HG03097 (cell line): ENCODE measurements around the gene COX19.

Experiments used
- ATAC-seq: cut with Tn5 transposase; IDR thresholded peaks from one replicate; pipeline ENCODE4 v1.9.1; 2021; ENCODE audit not compliant: unreplicated experiment, low FRiP score

Gene COX19

GRCh38 chr7:979886-980571, 4.7 kb upstream of the COX19 start:
- no peak for ATAC-seq

DNA sequence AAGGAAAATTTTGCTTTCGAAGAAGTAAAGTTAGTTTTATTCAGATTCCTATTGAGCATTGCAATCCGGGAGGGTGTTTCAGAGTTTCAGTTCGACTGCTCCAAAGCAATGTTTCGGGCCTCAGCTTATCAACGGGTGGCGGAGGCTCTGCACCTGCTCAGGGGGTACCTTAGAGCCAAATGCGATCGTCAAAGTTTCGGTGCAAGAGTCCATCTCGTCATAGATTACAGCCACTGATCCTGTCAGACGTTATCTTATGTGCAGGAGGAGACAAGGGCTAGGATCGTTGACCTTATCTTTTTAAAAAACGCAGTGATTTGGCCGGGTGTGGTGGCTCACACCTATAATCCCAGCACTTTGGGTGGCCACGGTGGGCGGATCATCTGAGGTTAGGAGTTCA, 3.8 kb upstream of the COX19 start:
- ATAC-seq: no peak

- ATAC-seq: no peak
Observed at GRCh38 chr7:978416-979091, 3.2 kb upstream of the COX19 start.

GRCh38 chr7:978049-978346, 2.6 kb upstream of the COX19 start:
- no peak for ATAC-seq

DNA sequence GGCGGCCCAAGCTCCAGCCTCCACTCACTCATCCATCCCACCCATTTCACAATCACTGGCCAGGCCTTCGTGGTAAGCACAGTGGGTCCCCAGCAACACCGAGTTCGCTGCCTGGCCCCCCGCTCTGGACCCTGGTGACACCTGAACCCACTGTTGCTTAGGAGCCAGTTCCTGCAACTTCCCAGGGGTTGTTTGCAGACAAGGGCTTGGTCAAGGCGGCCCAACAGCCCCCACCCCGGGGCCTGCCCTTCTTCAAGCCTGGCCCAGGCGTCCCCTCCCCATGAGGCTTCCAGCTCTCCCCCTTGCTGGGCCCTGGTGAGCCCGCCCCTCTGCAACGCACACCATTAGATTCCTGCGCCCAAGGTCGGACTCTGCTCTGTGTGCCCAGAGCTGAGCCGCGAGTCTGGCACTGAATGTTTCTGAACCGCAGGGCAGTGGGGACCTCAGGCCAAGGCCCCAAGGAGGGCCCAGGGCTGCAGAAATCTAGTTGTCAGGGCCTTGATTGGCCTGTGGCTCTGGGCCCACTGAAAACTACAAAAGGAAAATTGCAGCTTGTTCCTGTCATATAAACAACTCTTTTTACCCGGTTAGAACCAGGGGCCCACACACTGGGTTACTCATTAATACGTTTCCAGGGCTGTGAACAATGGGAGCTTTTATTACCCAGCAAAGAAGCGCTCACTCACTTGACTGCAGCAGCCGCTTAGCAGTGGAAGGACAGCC, 2.1 kb upstream of the COX19 start:
- peak; percentile 39 for ATAC-seq

GRCh38 chr7:976901-977325, 1.6 kb upstream of the COX19 start:
- no peak for ATAC-seq

DNA sequence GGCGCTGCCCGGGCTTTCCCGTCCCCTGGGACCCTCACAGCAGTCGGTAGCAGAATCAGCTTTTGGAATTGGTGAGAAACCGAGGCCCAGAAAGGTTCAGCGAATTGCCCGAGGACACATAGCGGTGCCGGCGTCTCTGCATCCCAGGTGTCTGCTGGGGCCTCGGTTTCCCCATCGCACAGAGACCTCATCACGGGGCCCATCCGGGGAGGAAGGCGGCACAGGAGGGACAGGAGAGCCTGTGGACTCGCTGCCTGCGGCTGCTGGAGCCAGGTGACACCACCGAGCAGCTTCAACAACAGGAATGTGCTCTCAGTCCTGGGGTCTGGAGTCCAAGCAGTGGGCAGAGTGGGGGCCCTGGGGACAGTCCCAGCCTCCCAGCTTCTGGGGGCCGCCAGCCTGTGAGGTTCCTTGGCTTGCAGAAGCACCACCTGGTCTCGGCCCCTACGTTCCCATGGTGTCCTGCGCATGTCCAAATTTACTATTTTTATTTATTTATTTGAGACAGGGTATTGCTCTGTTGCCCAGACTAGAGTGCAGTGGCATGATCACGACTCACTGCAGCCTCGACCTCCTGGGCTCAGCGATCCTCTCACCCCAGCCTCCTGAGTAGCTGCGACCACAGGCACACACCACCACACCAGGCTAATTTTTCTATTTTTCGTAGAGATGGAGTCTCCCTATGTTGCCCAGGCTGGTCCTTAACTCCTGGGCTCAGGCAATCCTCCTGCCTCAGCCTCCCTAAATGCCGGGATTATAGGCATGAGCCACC, 539 bp upstream of the COX19 start:
- no peak for ATAC-seq

DNA sequence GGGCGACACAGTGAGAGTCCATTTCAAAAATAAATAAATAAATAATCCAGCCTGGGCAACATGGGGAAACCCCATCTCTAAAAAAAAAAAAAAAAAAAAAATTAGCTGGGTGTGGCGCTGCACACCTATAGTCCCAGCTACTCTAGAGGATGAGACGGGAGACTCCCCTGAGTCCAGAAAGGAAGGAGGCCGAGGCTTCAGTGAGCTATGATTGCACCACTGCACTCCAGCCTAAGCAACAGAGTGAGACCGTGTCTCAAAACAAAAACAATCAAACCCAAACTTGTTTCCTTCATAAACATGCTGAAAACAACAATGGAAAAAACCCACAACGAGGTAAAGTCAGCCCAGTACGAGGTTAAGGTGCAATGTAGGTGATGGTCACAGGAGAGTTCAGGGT, 1.2 kb downstream of the COX19 start:
- ATAC-seq: no peak

DNA sequence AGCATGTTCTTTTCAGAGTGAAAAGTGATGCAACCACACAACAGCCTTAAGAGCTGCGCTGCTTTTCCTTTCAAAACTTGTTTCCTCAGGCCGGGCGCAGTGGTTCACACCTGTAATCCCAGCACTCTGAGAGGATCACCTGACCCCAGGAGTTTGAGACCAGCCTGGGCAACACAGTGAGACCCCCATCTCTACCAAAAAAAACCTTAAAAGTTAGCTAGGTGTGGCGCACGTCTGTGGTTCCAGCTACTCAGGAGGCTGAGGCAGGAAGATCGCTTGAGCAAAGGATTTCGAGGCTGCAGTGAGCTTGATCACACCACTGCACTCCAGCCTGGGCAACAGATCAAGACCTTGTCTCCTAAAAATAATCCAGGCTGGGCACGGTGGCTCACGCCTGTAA, 2.0 kb downstream of the COX19 start:
- no peak for ATAC-seq

- ATAC-seq: no peak
Observed at GRCh38 chr7:972676-973309, 2.6 kb downstream of the COX19 start.

DNA sequence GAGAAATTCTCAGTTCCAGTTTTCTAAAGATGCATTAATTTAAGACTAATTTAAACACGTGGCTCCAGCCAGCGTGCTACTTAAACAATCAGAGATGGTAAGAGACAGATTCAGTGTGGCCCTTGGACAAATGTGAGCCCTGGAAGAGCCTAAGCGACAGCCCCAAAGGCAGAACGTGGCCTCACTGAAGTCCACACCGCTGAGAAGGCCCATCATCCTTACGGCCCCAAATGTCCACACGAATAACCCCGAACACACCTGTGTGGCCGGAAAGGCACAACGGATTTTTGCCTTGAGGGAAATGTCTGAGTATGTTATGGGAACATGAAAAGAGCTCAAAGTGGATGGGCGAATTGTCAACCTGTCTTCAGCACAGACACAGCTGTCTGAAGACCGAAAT, 3.2 kb downstream of the COX19 start:
- ATAC-seq: no peak

DNA sequence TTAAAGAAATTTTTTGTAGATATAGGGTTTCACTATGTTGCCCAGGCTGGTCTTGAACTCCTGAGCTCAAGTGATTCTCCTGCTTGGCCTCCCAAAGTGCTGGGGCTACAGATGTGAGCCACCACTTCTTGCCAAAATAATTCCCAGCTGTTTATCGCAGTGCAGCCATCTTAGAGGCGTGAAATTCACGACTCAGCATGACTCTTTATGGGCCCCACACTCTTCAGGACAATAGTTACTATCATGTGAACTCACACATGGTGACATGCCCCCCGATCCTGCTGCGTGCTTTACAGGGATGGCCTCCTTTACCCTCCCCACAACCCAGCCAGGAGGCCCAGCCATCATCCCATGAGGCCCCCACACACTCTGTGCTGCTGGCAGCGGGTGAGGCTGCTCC, 4.6 kb downstream of the COX19 start:
- no peak for ATAC-seq

GRCh38 chr7:969403-969802, 5.9 kb downstream of the COX19 start:
- ATAC-seq: no peak

- no peak for ATAC-seq
Observed at GRCh38 chr7:968205-969105, 6.9 kb downstream of the COX19 start.

- no peak for ATAC-seq
Observed at GRCh38 chr7:967361-968082, 7.8 kb downstream of the COX19 start.

- ATAC-seq: no peak
Observed at GRCh38 chr7:966291-967069, 8.9 kb downstream of the COX19 start.

- no peak for ATAC-seq
Observed at GRCh38 chr7:964401-965231, 10.7 kb downstream of the COX19 start.
